Measurements from ENCODE around the gene IQSEC3.

The IQSEC3 gene

GRCh38 chr12:163406-163986 is 96.9 kb downstream of the IQSEC3 start:
- Histone ChIP-seq H3K4me1 (ENCODE audit: insufficient read depth, low read length) (peaks cover 3% of the 10 kb centered on the region), H2AFZ (ENCODE audit: low read depth, low read length) (no peak overlapping the region), H3K36me3 (ENCODE audit: insufficient read depth, low read length) (no peaks in the 10 kb centered on the region), H3K4me3 (ENCODE audit: low read length) (no peak overlapping the region), H3K27me3 (ENCODE audit: insufficient read depth, low read length) (peaks cover 7% of the 10 kb centered on the region), H3K9me3 (ENCODE audit: low read length) (no peaks in the 10 kb centered on the region)

GRCh38 chr12:164207-164606 is 97.6 kb downstream of the IQSEC3 start:
- H2AFZ ChIP-seq (ENCODE audit: low read depth, low read length): no peak overlapping the region
- no peak overlapping the region for H3K4me3 ChIP-seq (ENCODE audit: low read length)
- peaks cover 11% of the 10 kb centered on the region for H3K27me3 ChIP-seq (ENCODE audit: insufficient read depth, low read length)
- H3K36me3 ChIP-seq (ENCODE audit: insufficient read depth, low read length): no peaks in the 10 kb centered on the region
- peaks cover 3% of the 10 kb centered on the region for H3K4me1 ChIP-seq (ENCODE audit: insufficient read depth, low read length)
- no peaks in the 10 kb centered on the region for H3K9me3 ChIP-seq (ENCODE audit: low read length)

DNA sequence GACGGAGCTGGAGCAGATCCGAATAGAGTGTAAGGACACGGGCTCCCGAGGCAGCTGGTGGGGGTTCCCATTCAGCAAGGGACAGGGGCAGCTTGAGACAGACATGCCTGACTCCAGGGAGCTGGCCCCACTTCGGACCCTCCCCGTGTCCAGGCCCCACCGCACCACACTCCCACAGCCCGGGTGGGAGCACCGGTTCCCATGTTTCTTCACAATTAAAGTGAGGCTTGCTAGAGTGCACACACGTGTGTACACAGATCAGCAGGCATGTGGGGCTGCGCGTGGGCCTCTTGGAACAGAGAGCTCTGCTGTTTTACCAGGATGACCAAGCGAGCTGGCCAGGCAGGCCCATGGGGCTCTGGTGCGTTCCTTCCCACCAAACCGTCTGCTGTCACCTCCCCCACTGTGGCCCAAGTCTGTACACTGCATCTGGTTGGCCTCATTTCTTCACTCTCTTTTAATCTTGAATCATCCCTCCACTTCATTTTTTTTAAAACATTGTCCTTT is 99.3 kb downstream of the IQSEC3 start:
- H3K9me3 ChIP-seq (ENCODE audit: low read length): no peaks in the 10 kb centered on the region
- H2AFZ ChIP-seq (ENCODE audit: low read depth, low read length): no peak overlapping the region
- no peak overlapping the region for H3K4me3 ChIP-seq (ENCODE audit: low read length)
- peaks cover 13% of the 10 kb centered on the region for H3K27me3 ChIP-seq (ENCODE audit: insufficient read depth, low read length)
- no peaks in the 10 kb centered on the region for H3K36me3 ChIP-seq (ENCODE audit: insufficient read depth, low read length)
- H3K4me1 ChIP-seq (ENCODE audit: insufficient read depth, low read length): peaks cover 7% of the 10 kb centered on the region

GRCh38 chr12:166425-167075 is 100.0 kb downstream of the IQSEC3 start:
- no peaks in the 10 kb centered on the region for H3K36me3 ChIP-seq (ENCODE audit: insufficient read depth, low read length)
- peaks cover 7% of the 10 kb centered on the region for H3K4me1 ChIP-seq (ENCODE audit: insufficient read depth, low read length)
- H3K27me3 ChIP-seq (ENCODE audit: insufficient read depth, low read length): peaks cover 18% of the 10 kb centered on the region
- H2AFZ ChIP-seq (ENCODE audit: low read depth, low read length): no peak overlapping the region
- no peaks in the 10 kb centered on the region for H3K9me3 ChIP-seq (ENCODE audit: low read length)
- H3K4me3 ChIP-seq (ENCODE audit: low read length): no peak overlapping the region

GRCh38 chr12:167959-168600 is 101.5 kb downstream of the IQSEC3 start:
- Histone ChIP-seq H3K4me1 (ENCODE audit: insufficient read depth, low read length) (peaks cover 7% of the 10 kb centered on the region), H3K36me3 (ENCODE audit: insufficient read depth, low read length) (no peaks in the 10 kb centered on the region), H3K4me3 (ENCODE audit: low read length) (no peak overlapping the region), H3K9me3 (ENCODE audit: low read length) (no peaks in the 10 kb centered on the region), H2AFZ (ENCODE audit: low read depth, low read length) (no peak overlapping the region), H3K27me3 (ENCODE audit: insufficient read depth, low read length) (peaks cover 22% of the 10 kb centered on the region)

GRCh38 chr12:168763-169525 is 102.4 kb downstream of the IQSEC3 start:
- no peaks in the 10 kb centered on the region for H3K9me3 ChIP-seq (ENCODE audit: low read length)
- peaks cover 7% of the 10 kb centered on the region for H3K4me1 ChIP-seq (ENCODE audit: insufficient read depth, low read length)
- no peak overlapping the region for H2AFZ ChIP-seq (ENCODE audit: low read depth, low read length)
- peaks cover 22% of the 10 kb centered on the region for H3K27me3 ChIP-seq (ENCODE audit: insufficient read depth, low read length)
- no peaks in the 10 kb centered on the region for H3K36me3 ChIP-seq (ENCODE audit: insufficient read depth, low read length)
- no peak overlapping the region for H3K4me3 ChIP-seq (ENCODE audit: low read length)

DNA sequence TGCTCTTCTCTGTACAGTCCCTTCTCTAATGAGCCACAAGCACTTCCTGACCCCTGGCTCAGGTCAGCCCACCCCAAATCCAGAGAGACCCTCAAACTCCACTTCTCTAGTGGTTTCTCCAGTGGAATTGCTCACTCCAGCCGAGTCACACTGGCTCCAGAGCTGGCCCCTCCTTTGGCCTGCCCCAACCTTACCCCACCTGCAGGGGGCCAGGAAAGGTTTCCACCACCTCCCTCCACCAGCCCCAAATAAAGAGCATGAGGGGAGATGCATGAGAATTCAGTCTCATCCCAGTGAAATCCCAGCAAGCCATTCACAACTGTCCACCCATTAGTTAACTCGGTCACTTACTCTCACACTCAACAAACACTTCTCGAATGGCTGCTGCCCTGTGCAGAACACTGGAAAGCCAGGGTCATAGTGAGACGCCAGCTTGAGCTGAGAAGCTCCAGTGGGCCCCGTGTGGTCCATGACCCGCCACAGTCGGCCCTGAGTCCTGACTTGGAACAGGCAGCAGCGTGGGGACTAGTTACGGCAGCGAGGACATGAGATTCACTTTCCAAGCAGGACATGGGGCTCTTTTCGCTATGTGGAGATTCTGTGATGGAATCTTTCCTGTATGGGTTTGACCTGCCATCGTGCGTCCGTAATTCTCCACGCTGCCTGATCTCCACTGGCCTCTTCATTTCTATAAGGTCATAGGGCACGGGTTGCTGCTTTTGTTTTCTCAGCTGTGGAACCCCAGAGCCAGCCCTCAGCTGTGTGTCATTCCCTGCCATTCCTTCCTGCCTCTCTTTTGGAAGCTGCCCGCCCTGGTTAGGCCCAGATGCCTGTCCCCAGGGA is 103.2 kb downstream of the IQSEC3 start:
- Histone ChIP-seq H3K36me3 (ENCODE audit: insufficient read depth, low read length) (no peaks in the 10 kb centered on the region), H3K4me1 (ENCODE audit: insufficient read depth, low read length) (peaks cover 7% of the 10 kb centered on the region), H2AFZ (ENCODE audit: low read depth, low read length) (no peak overlapping the region), H3K27me3 (ENCODE audit: insufficient read depth, low read length) (peaks cover 22% of the 10 kb centered on the region), H3K4me3 (ENCODE audit: low read length) (no peak overlapping the region), H3K9me3 (ENCODE audit: low read length) (no peaks in the 10 kb centered on the region)

DNA sequence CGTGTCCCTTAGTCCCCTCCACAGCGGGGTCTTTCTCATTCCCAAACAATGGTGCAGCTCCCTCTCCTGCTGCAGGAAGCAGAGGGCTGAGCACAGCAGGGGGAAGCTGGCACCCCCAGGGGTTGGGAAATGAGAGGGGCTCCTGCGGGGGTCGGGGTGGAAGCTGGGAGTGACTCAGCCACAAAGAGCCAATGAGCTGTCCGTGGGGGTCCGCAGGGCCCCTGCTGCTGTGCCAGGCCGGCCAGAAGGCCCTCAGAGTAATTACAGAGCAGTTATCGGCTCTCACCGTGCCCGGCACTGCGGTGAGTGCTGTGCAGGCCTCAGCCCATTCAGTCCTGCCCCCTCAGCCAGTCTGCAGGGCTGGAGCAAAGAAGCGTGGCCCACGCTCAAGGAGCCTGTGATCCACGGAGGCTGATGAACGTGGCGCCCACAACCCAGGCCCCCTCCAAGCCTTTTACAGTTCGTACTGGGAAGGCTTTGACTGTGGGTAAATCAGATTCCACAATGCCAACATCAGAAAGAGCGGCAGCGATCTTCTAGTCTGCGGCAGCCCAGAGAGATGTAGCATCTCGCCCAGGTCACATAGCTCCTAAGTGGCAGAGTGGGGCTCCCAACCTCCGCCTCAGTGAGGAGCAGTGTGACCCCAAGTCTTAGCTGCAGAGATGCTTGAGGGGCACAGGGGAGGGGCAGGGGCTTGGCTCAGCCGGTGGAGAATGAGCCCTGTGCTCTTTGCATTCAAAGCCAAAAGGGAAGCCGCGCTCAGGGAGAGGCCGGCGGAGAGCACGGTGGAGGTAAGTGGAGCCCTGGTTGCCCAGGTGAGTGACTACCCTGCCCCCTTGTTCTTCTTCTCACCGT is 104.0 kb downstream of the IQSEC3 start:
- no peak overlapping the region for H2AFZ ChIP-seq (ENCODE audit: low read depth, low read length)
- H3K4me1 ChIP-seq (ENCODE audit: insufficient read depth, low read length): peaks cover 7% of the 10 kb centered on the region
- H3K4me3 ChIP-seq (ENCODE audit: low read length): no peak overlapping the region
- H3K36me3 ChIP-seq (ENCODE audit: insufficient read depth, low read length): no peaks in the 10 kb centered on the region
- H3K27me3 ChIP-seq (ENCODE audit: insufficient read depth, low read length): peaks cover 26% of the 10 kb centered on the region
- H3K9me3 ChIP-seq (ENCODE audit: low read length): no peaks in the 10 kb centered on the region

DNA sequence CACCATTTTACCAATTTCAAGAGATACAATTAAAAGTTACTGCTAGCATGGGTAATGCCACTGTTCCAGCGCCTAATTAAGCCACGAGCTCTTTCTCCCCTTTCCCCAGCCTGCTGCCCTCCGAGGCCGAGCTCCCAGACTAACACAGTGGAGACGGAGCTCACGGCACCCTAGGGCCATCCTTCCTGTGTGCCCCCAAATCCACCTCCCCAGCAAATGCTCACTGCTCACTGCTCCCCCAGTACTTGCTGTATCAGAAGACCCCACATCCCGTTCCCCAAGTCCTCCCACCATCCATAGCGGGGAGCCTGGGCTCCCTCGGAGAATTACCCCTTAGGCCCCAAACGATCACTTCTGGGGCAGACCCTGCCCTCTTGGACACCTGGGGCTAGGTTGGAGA is 104.7 kb downstream of the IQSEC3 start:
- Histone ChIP-seq H3K4me1 (ENCODE audit: insufficient read depth, low read length) (peaks cover 7% of the 10 kb centered on the region), H3K9me3 (ENCODE audit: low read length) (no peaks in the 10 kb centered on the region), H3K4me3 (ENCODE audit: low read length) (no peak overlapping the region), H3K36me3 (ENCODE audit: insufficient read depth, low read length) (no peaks in the 10 kb centered on the region), H3K27me3 (ENCODE audit: insufficient read depth, low read length) (peaks cover 26% of the 10 kb centered on the region), H2AFZ (ENCODE audit: low read depth, low read length) (no peak overlapping the region)

DNA sequence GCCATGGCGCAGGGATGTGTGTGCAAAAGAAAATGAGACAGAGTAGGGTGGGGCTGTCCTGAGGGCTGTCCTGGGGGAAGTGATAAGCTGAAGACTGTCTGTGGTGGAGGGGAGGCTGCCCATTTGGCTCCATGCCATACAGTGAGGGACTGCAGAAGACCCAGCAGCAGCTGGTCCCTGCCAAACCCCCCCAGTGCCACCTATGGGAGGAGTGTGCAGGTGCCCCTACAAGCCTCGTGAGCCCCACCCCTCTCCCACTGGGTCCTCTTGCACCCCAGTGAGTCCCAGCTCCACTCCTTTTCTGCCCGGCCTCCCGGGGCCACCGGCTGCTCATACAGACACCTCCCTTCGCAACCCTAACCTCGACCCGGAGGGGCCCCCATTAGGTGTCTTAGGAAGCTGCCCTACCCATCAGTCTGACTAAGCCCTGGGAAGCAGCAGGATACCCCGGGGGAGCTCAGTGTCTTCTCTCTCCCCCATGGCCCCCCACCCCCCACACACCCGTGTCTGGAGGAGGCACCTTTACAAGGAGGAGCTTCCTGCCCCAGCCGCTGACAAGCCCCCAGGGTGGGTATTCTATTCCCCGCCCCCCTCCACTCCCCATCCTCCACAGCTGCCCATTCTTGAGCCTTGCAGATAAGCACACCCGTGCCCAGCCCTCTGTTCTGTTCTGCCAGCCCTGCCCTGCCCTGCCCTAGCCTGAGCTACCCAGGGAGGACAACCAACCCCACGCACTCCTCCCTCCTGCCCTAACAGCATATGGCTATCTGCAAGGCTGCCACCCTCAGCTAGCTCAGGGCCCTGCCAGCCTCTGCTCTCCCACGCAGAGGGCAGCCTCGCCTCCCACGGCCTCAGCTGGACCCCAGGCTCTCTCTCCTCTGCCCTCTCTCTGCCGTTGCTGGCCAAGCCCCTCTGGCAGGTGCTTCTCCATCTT is 105.4 kb downstream of the IQSEC3 start:
- Histone ChIP-seq H2AFZ (ENCODE audit: low read depth, low read length) (no peak overlapping the region), H3K9me3 (ENCODE audit: low read length) (no peaks in the 10 kb centered on the region), H3K4me3 (ENCODE audit: low read length) (no peak overlapping the region), H3K36me3 (ENCODE audit: insufficient read depth, low read length) (no peaks in the 10 kb centered on the region), H3K4me1 (ENCODE audit: insufficient read depth, low read length) (peaks cover 7% of the 10 kb centered on the region), H3K27me3 (ENCODE audit: insufficient read depth, low read length) (peaks cover 26% of the 10 kb centered on the region)

DNA sequence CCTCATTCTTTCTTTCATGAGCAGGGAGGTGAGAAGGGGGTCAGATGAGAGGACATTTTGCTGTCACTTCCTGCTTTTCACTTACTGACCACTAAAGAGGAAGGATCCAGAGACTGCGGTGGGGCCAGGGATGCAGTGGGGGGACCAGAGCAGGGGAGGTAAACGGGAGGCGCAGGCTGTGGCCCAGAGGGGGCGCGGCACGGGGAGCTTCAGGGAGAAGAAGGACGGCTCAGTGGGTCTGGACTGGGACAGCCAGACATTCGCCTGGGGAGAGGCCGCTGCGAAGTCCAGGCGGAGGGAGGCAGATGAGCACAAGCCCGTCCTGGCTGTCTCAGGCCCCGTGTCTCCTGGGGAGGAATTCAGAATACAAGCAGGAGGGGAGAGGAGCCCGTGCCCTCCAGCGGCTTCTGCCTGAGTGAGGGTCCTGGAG is 106.2 kb downstream of the IQSEC3 start:
- Histone ChIP-seq H3K9me3 (ENCODE audit: low read length) (no peaks in the 10 kb centered on the region), H3K27me3 (ENCODE audit: insufficient read depth, low read length) (peaks cover 30% of the 10 kb centered on the region), H3K4me3 (ENCODE audit: low read length) (no peak overlapping the region), H3K4me1 (ENCODE audit: insufficient read depth, low read length) (peaks cover 7% of the 10 kb centered on the region), H2AFZ (ENCODE audit: low read depth, low read length) (no peak overlapping the region), H3K36me3 (ENCODE audit: insufficient read depth, low read length) (no peaks in the 10 kb centered on the region)

All from neuron (in vitro differentiated cells).